Stimulated activated CD8-positive, alpha-beta memory T cell treated with anti-CD3 and anti-CD28 coated beads, Interleukin-2, amount 100 ng/mL, for 48 hours (primary cell): ENCODE data around the gene MLLT6.

ENCODE experiments used
- DNase-seq, 2 donors: peaks; one replicate each; pipeline ENCODE4 v3.0.0-alpha.2; 2020; ENCODE audit warnings: low read depth in 2 of 2

Gene MLLT6

GRCh38 chr17:38674749-38675615, 30.1 kb upstream of the MLLT6 start, which contains the start of gene EPOP:
EPOP (minus strand) TSS chr17:38674957; CDS start chr17:38674495, 462 bp downstream.
- DNase-seq: peak; percentile 87 to 90

GRCh38 chr17:38676706-38677504, 28.2 kb upstream of the MLLT6 start:
- DNase-seq: peak; percentile 69 to 79

GRCh38 chr17:38677819-38678218, 27.3 kb upstream of the MLLT6 start:
- no peak for DNase-seq

- no peak for DNase-seq
These were observed 24.0 kb upstream of the MLLT6 start for GRCh38 chr17:38681096-38681495.

GRCh38 chr17:38685491-38685890, 19.6 kb upstream of the MLLT6 start:
- DNase-seq: no peak

GRCh38 chr17:38687286-38687685, 17.8 kb upstream of the MLLT6 start:
- no peak for DNase-seq

- DNase-seq: no peak
These were observed 14.7 kb upstream of the MLLT6 start for GRCh38 chr17:38690386-38690785.

GRCh38 chr17:38691154-38691553, 13.9 kb upstream of the MLLT6 start:
- no peak for DNase-seq

- DNase-seq: no peak
These were observed 11.3 kb upstream of the MLLT6 start for GRCh38 chr17:38693700-38694329.

- DNase-seq: no peak
These were observed 7.8 kb upstream of the MLLT6 start for GRCh38 chr17:38697061-38697820.

- DNase-seq: no peak
These were observed 6.3 kb upstream of the MLLT6 start for GRCh38 chr17:38698760-38699159.

GRCh38 chr17:38701504-38702165, 3.4 kb upstream of the MLLT6 start:
- DNase-seq: peak; percentile 66 to 83

- peak; percentile 67 to 79 for DNase-seq
These were observed 2.7 kb upstream of the MLLT6 start for GRCh38 chr17:38702166-38702915.

- DNase-seq: no peak
These were observed 1.9 kb upstream of the MLLT6 start for GRCh38 chr17:38702916-38703741.

- peak; percentile 79 to 84 for DNase-seq
These were observed 1.1 kb upstream of the MLLT6 start for GRCh38 chr17:38703742-38704605.

GRCh38 chr17:38705523-38705802, 390 bp downstream of the MLLT6 start:
- DNase-seq: no peak

GRCh38 chr17:38705803-38706504, 881 bp downstream of the MLLT6 start:
- no peak for DNase-seq
